ENCODE results near the gene C1orf122. TPM values are rescaled to one million over a fixed set of nuclear protein-coding genes. Genes with fewer than 3 reads are reported as not detected.

The C1orf122 gene
- total RNA-seq, 1 experiment from 2014 or later: 77.2 TPM

DNA sequence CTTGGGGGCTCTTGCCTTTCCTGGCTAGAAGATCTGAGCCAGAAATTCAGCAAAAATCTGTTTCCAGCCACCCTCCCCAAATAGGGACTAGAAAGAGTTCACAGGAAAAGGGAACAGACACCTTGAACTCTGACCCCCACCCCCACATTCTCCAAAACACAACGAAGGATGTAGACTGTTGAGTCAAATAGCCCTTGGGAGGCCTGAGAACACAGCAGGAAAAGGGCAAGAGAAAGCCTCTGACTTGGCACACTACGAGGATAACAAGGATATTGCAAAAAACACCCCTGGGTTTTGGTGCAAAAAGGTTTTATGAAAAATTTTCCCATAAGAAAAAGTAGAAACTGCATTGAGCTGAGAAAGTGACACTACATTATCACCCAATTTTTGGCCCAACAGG, 2.4 kb downstream of the C1orf122 start:
- no peak overlapping the region for H3K4me3 ChIP-seq (ENCODE audit: low read depth in 2 of 2, low read length in 2 of 2)
- DNase-seq (ENCODE audit: low read depth, low spot score): no peak
- no TSS peak for BruUV-seq (replicated peaks)
- ATAC-seq: no peak
- H3K36me3 ChIP-seq (ENCODE audit: control insufficient read depth, insufficient read depth, low read length): peaks cover 19% of the 10 kb centered on the region
- peak overlapping the region; percentile 58 for H3K27ac ChIP-seq (ENCODE audit: low read length)
- in situ Hi-C loops (cut with HindIII; ENCODE audit: low pct_unique_long_range_greater_than_20kb, low sequenced_read_pairs) (no loop called here), intact Hi-C loops (cut with micrococcal nuclease; ENCODE audit: unreplicated experiment) (no loop called here)
- TF ChIP-seq REST (IDR thresholded peaks at IDR 0.05; ENCODE audit: insufficient read depth in 1 of 2, low read depth in 2 of 2, low read length in 1 of 2): no peak
- TF ChIP-seq TCF7L2 (IDR thresholded peaks at IDR 0.05; ENCODE audit: low read depth, low read length): no peak
- TF ChIP-seq, protein P1, sequence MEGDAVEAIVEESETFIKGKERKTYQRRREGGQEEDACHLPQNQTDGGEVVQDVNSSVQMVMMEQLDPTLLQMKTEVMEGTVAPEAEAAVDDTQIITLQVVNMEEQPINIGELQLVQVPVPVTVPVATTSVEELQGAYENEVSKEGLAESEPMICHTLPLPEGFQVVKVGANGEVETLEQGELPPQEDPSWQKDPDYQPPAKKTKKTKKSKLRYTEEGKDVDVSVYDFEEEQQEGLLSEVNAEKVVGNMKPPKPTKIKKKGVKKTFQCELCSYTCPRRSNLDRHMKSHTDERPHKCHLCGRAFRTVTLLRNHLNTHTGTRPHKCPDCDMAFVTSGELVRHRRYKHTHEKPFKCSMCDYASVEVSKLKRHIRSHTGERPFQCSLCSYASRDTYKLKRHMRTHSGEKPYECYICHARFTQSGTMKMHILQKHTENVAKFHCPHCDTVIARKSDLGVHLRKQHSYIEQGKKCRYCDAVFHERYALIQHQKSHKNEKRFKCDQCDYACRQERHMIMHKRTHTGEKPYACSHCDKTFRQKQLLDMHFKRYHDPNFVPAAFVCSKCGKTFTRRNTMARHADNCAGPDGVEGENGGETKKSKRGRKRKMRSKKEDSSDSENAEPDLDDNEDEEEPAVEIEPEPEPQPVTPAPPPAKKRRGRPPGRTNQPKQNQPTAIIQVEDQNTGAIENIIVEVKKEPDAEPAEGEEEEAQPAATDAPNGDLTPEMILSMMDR (IDR thresholded peaks at IDR 0.05): no peak
- no peak for TF ChIP-seq SIN3A (IDR thresholded peaks at IDR 0.05; ENCODE audit: borderline replicate concordance, insufficient read depth, low read depth, low read length)
- ChIA-PET POLR2A (no interaction called here), CTCF (no interaction called here)
- H3K27me3 ChIP-seq (ENCODE audit: control insufficient read depth, insufficient read depth, low read length): no peaks in the 10 kb centered on the region
- no peaks in the 10 kb centered on the region for H3K9me3 ChIP-seq (ENCODE audit: control insufficient read depth, insufficient read depth, low read depth, low read length)
- H3K4me1 ChIP-seq (ENCODE audit: control insufficient read depth, insufficient read depth, low read length): peaks cover 32% of the 10 kb centered on the region

DNA sequence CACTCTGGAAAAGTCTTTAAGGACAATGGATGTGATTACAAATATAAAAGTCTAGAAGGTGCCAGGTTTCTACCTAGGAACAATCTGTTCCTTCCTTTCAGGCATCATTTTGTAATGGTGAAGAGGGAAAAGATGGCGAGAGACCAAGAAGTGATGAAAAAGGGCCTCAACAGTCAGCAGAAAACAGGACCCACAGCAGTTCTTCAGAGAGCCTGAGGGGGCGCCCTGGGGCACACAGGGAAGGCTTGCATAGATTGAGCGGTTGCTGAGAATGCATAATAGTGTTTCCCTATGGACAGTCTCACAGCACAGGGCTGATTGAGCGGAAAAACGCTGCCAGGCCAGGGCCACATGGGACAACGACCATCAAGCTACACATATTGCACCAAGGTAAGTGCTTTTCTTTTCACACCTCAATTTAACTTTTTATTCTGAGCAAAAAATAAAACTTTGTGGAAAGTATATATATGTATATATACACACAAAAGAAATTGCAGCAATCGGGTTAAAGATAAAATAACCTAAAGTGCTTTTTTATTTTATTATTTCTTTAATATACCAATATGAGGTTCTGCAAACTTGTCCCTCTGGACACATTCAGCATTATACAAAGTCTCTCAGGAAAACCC, 3.6 kb downstream of the C1orf122 start:
- ATAC-seq: peak; percentile 52
- peak overlapping the region; percentile 58; the same call in 1 of the 2 replicates for H3K27ac ChIP-seq (ENCODE audit: low read length)
- H3K27me3 ChIP-seq (ENCODE audit: control insufficient read depth, insufficient read depth, low read length): no peaks in the 10 kb centered on the region
- in situ Hi-C loops (cut with HindIII; ENCODE audit: low pct_unique_long_range_greater_than_20kb, low sequenced_read_pairs): no loop called here
- BruUV-seq (replicated peaks): no TSS peak
- intact Hi-C loops (cut with micrococcal nuclease; ENCODE audit: unreplicated experiment): loop anchor here (1.0 kb wide), 1 partner anchor 49 kb away; no protein-coding TSS in a partner anchor
- TF ChIP-seq SIN3A (IDR thresholded peaks at IDR 0.05; ENCODE audit: borderline replicate concordance, insufficient read depth, low read depth, low read length): no peak
- TF ChIP-seq, protein P1 (IDR thresholded peaks at IDR 0.05): peak; percentile 96
- CTCF ChIA-PET: no interaction called here
- peaks cover 13% of the 10 kb centered on the region for H3K36me3 ChIP-seq (ENCODE audit: control insufficient read depth, insufficient read depth, low read length)
- no peaks in the 10 kb centered on the region for H3K9me3 ChIP-seq (ENCODE audit: control insufficient read depth, insufficient read depth, low read depth, low read length)
- POLR2A ChIA-PET: no interaction called here
- no peak overlapping the region for H3K4me3 ChIP-seq (ENCODE audit: low read depth in 2 of 2, low read length in 2 of 2)
- peak; percentile 73 for DNase-seq (ENCODE audit: low read depth, low spot score)
- H3K4me1 ChIP-seq (ENCODE audit: control insufficient read depth, insufficient read depth, low read length): peaks cover 29% of the 10 kb centered on the region

Data from Panc1 (cell line).